ENCODE data around the gene P2RX7.

DNA sequence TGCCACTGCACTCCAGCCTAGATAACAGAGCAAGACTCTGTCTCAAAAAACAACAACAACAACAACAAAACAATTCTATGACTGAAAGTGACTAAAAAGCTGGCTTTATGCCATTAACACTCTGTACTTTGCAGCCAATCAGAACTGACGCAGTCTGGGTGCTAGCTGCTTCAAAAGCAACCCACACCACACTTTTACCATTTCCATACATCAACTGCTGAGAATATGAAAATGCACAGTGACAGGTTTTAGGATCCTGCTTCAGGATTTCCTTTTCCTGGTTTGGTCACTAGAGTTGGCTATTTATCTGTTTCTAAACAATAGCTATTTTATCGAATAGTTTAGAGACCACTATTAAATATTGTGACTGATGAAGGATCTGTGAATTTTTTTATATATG, 54.1 kb downstream of the P2RX7 start:
- TF ChIP-seq, protein P1, sequence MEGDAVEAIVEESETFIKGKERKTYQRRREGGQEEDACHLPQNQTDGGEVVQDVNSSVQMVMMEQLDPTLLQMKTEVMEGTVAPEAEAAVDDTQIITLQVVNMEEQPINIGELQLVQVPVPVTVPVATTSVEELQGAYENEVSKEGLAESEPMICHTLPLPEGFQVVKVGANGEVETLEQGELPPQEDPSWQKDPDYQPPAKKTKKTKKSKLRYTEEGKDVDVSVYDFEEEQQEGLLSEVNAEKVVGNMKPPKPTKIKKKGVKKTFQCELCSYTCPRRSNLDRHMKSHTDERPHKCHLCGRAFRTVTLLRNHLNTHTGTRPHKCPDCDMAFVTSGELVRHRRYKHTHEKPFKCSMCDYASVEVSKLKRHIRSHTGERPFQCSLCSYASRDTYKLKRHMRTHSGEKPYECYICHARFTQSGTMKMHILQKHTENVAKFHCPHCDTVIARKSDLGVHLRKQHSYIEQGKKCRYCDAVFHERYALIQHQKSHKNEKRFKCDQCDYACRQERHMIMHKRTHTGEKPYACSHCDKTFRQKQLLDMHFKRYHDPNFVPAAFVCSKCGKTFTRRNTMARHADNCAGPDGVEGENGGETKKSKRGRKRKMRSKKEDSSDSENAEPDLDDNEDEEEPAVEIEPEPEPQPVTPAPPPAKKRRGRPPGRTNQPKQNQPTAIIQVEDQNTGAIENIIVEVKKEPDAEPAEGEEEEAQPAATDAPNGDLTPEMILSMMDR (IDR thresholded peaks at IDR 0.05), result no peak
- no peak for TF ChIP-seq POLR2A (IDR thresholded peaks at IDR 0.05)

Measured in prostate gland (tissue), 2 donors.